H9 (cell line): ENCODE results near the gene RPL10A. TPM values are rescaled to one million over a fixed set of nuclear protein-coding genes. Genes with fewer than 3 reads are reported as not detected.

ENCODE experiments used
- DNase-seq: peaks from one replicate; pipeline ENCODE4 v3.0.0-alpha.2; 2017
- H2AFZ ChIP-seq: one replicate; pipeline ENCODE4 v1.6.1; 2013; ENCODE audit warnings: mild to moderate bottlenecking, low read length, control low read depth, moderate library complexity
- H2AK5ac ChIP-seq: 2 replicates; pipeline ENCODE4 v1.6.1; 2013; ENCODE audit warnings: low read length, control low read depth, mixed read lengths; ENCODE audit not compliant: insufficient read length
- H2BK120ac ChIP-seq: one replicate; pipeline ENCODE4 v1.6.1; 2013; ENCODE audit warnings: low read depth, mild to moderate bottlenecking, low read length, control low read depth, inconsistent platforms; ENCODE audit not compliant: poor library complexity, severe bottlenecking
- H2BK12ac ChIP-seq: 2 replicates; pipeline ENCODE4 v1.6.1; 2013; ENCODE audit warnings: low read length, control low read depth, mixed read lengths, low read depth; ENCODE audit not compliant: insufficient read length
- H2BK15ac ChIP-seq: 2 replicates; pipeline ENCODE4 v1.6.1; 2013; ENCODE audit warnings: low read depth, low read length, control low read depth
- H2BK20ac ChIP-seq: one replicate; pipeline ENCODE4 v1.6.1; 2013; ENCODE audit warnings: low read depth, mild to moderate bottlenecking, low read length, control low read depth, inconsistent platforms; ENCODE audit not compliant: poor library complexity, severe bottlenecking
- H2BK5ac ChIP-seq: 2 replicates; pipeline ENCODE4 v1.6.1; 2013; ENCODE audit warnings: low read length, control low read depth, mixed read lengths; ENCODE audit not compliant: insufficient read length
- H3K14ac ChIP-seq: 2 replicates; pipeline ENCODE4 v1.6.1; 2013; ENCODE audit warnings: low read length, control low read depth; ENCODE audit not compliant: insufficient read depth
- H3K18ac ChIP-seq: 2 replicates; pipeline ENCODE4 v1.6.1; 2013; ENCODE audit warnings: low read depth, mild to moderate bottlenecking, mixed read lengths, low read length, control low read depth; ENCODE audit not compliant: insufficient read length
- H3K23ac ChIP-seq: 2 replicates; pipeline ENCODE4 v1.6.1; 2013; ENCODE audit warnings: low read length, control low read depth, mixed read lengths, low read depth; ENCODE audit not compliant: insufficient read length
- H3K23me2 ChIP-seq: 2 replicates; pipeline ENCODE4 v1.6.1; 2013; ENCODE audit warnings: low read depth, mild to moderate bottlenecking, mixed read lengths, low read length, control low read depth; ENCODE audit not compliant: insufficient read length, poor library complexity, severe bottlenecking
- H3K27ac ChIP-seq: 2 replicates; pipeline ENCODE4 v1.5.1; 2013; ENCODE audit warnings: low read length, control low read depth, mixed read lengths, low read depth; ENCODE audit not compliant: insufficient read length
- H3K27me3 ChIP-seq: 2 replicates; pipeline ENCODE4 v1.6.1; 2013; ENCODE audit warnings: low read length, control low read depth, inconsistent platforms; ENCODE audit not compliant: insufficient read depth
- H3K4ac ChIP-seq: 2 replicates; pipeline ENCODE4 v1.6.1; 2013; ENCODE audit warnings: low read depth, mild to moderate bottlenecking, control low read depth, inconsistent platforms, low read length, moderate library complexity
- H3K4me1 ChIP-seq: 2 replicates; pipeline ENCODE4 v1.6.1; 2013; ENCODE audit warnings: low read length, control low read depth, inconsistent platforms; ENCODE audit not compliant: insufficient read depth
- H3K4me2 ChIP-seq: 2 replicates; pipeline ENCODE4 v1.6.1; 2013; ENCODE audit warnings: low read length, control low read depth, mixed read lengths; ENCODE audit not compliant: insufficient read length, insufficient read depth
- H3K56ac ChIP-seq: 2 replicates; pipeline ENCODE4 v1.6.1; 2013; ENCODE audit warnings: low read depth, mild to moderate bottlenecking, mixed read lengths, low read length, control low read depth; ENCODE audit not compliant: insufficient read length
- H3K79me1 ChIP-seq: 2 replicates; pipeline ENCODE4 v1.6.1; 2013; ENCODE audit warnings: low read depth, mild to moderate bottlenecking, moderate library complexity, low read length, control low read depth, inconsistent platforms; ENCODE audit not compliant: insufficient read depth, poor library complexity, severe bottlenecking
- H3K79me2 ChIP-seq: 2 replicates; pipeline ENCODE4 v1.6.1; 2013; ENCODE audit warnings: low read length, control low read depth, inconsistent platforms; ENCODE audit not compliant: insufficient read depth
- H3K9ac ChIP-seq: 2 replicates; pipeline ENCODE4 v1.6.1; 2013; ENCODE audit warnings: low read length, control low read depth, mixed read lengths; ENCODE audit not compliant: insufficient read length; ENCODE audit errors: extremely low read depth
- H3K9me3 ChIP-seq: one replicate; pipeline ENCODE4 v1.6.1; 2013; ENCODE audit warnings: low read depth, low read length, inconsistent platforms; ENCODE audit not compliant: control insufficient read depth
- H3T11ph ChIP-seq: one replicate; pipeline ENCODE4 v1.6.1; 2013; ENCODE audit warnings: mild to moderate bottlenecking, low read length, control low read depth, inconsistent platforms
- H4K20me1 ChIP-seq: one replicate; pipeline ENCODE4 v1.6.1; 2013; ENCODE audit not compliant: control insufficient read depth, insufficient read length, insufficient read depth
- H4K5ac ChIP-seq: 2 replicates; pipeline ENCODE4 v1.6.1; 2013; ENCODE audit warnings: low read depth, mild to moderate bottlenecking, mixed read lengths, low read length, control low read depth; ENCODE audit not compliant: insufficient read length
- H4K8ac ChIP-seq: replicated peaks from 2 replicates; pipeline ENCODE4 v1.6.1; 2013; ENCODE audit warnings: low read length, control low read depth, mixed read lengths, low read depth; ENCODE audit not compliant: insufficient read length
- H4K91ac ChIP-seq: 2 replicates; pipeline ENCODE4 v1.6.1; 2013; ENCODE audit warnings: low read depth, mild to moderate bottlenecking, moderate library complexity, mixed read lengths, low read length, control low read depth; ENCODE audit not compliant: insufficient read length
- H3K27ac Mint-ChIP-seq, 3 experiments: 2 replicates in 2 of 3; 3 replicates in 1 of 3; pipeline ENCODE4 v1.8.0; 2020 to 2021; ENCODE audit warnings: mixed read lengths in 3 of 3, mild to moderate bottlenecking in 1 of 3, moderate library complexity in 1 of 3
- H3K27me3 Mint-ChIP-seq: 2 replicates; pipeline ENCODE4 v1.8.0; 2021; ENCODE audit warnings: low read depth, mild to moderate bottlenecking, moderate library complexity, mixed read lengths
- H3K36me3 Mint-ChIP-seq, 3 experiments: 2 replicates in 2 of 3; 3 replicates in 1 of 3; pipeline ENCODE4 v1.8.0; 2020 to 2021; ENCODE audit warnings: low read depth in 3 of 3, mixed read lengths in 3 of 3; ENCODE audit not compliant: insufficient read depth in 1 of 3
- H3K4me1 Mint-ChIP-seq, 2 experiments: 2 replicates each; pipeline ENCODE4 v1.8.0; 2020; ENCODE audit warnings: mixed read lengths in 2 of 2
- H3K4me3 Mint-ChIP-seq, 2 experiments: 2 replicates in 1 of 2; 3 replicates in 1 of 2; pipeline ENCODE4 v1.8.0; 2020 to 2021; ENCODE audit warnings: mild to moderate bottlenecking in 2 of 2, mixed read lengths in 2 of 2, moderate library complexity in 1 of 2
- H3K9me3 Mint-ChIP-seq, 2 experiments: 2 replicates in 1 of 2; 3 replicates in 1 of 2; pipeline ENCODE4 v1.8.0; 2020; ENCODE audit warnings: mild to moderate bottlenecking in 2 of 2, mixed read lengths in 2 of 2, moderate library complexity in 1 of 2
- WGBS: extraction: QIAGEN DNeasy Blood & Tissue Kit; methylation state at CpG from one replicate; pipeline ENCODE4 v1.1.7; 2013; ENCODE audit warnings: missing lambda C conversion rate, low lambda C conversion rate, mixed read lengths; ENCODE audit not compliant: insufficient read length; ENCODE audit errors: extremely low coverage; 5-methylcytosine and 5-hydroxymethylcytosine counted together
- total RNA-seq: library from RNA; stranded (reverse); gene quantifications from 2 replicates; pipeline ENCODE4 v1.2.1, GENCODE V29; 2021
- TF ChIP-seq, protein P1 (sequence below): fragments of 200-600 bp; sonication (generic); conservative IDR thresholded peaks from 3 replicates; pipeline ENCODE4 v1.8.0; 2021; ENCODE audit warnings: antibody characterized with exemption, mild to moderate bottlenecking

RPL10A gene
- total RNA-seq, 1 experiment from 2014 or later = 1,830 TPM

DNA sequence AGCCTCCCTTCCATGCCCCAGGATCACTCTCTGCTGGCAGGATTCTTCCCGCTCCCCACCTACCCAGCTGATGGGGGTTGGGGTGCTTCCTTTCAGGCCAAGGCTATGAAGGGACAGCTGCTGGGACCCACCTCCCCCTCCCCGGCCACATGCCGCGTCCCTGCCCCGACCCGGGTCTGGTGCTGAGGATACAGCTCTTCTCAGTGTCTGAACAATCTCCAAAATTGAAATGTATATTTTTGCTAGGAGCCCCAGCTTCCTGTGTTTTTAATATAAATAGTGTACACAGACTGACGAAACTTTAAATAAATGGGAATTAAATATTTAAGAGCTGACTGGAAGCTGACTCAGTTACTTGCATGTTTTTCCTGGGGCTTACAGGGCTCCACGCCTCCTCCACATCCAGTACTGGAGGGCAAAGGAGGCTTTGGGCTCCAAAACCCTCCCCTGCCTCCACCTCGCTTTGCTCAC is 40.3 kb upstream of the RPL10A start:
- Mint-ChIP-seq H3K36me3 (peaks cover 20 to 29% (median 22%) of the 10 kb centered on the region in 3 experiments), H3K27ac (peak overlapping the region; percentile 64 to 85 (median 68); a peak in 3 of 7 replicates), H3K9me3 (peaks cover 8 to 11% of the 10 kb centered on the region in 2 experiments; a peak in 4 of 5 replicates), H3K4me1 (peaks cover 21 to 41% of the 10 kb centered on the region in 2 experiments), H3K27me3 (no peaks in the 10 kb centered on the region; the same call in 1 of the 2 replicates), H3K4me3 (no peak overlapping the region; a peak in 1 of 5 replicates)
- H4K8ac ChIP-seq = no peak overlapping the region
- H3K56ac ChIP-seq = no peak overlapping the region
- H2BK20ac ChIP-seq = no peak overlapping the region
- H3K27me3 ChIP-seq = no peaks in the 10 kb centered on the region
- H3K79me1 ChIP-seq = no peaks in the 10 kb centered on the region
- no CpG with 5 or more reads among the region's 9 CpGs for WGBS
- no peak overlapping the region for H3K14ac ChIP-seq
- no peaks in the 10 kb centered on the region for H3K23me2 ChIP-seq
- no peak for DNase-seq
- H4K20me1 ChIP-seq = no peaks in the 10 kb centered on the region
- no peak overlapping the region for H3K4me2 ChIP-seq
- peak overlapping the region; percentile 21 for H3K18ac ChIP-seq
- H3T11ph ChIP-seq = no peak overlapping the region
- peaks cover 8% of the 10 kb centered on the region; the same call in 1 of the 2 replicates for H3K4me1 ChIP-seq
- TF ChIP-seq, protein P1, sequence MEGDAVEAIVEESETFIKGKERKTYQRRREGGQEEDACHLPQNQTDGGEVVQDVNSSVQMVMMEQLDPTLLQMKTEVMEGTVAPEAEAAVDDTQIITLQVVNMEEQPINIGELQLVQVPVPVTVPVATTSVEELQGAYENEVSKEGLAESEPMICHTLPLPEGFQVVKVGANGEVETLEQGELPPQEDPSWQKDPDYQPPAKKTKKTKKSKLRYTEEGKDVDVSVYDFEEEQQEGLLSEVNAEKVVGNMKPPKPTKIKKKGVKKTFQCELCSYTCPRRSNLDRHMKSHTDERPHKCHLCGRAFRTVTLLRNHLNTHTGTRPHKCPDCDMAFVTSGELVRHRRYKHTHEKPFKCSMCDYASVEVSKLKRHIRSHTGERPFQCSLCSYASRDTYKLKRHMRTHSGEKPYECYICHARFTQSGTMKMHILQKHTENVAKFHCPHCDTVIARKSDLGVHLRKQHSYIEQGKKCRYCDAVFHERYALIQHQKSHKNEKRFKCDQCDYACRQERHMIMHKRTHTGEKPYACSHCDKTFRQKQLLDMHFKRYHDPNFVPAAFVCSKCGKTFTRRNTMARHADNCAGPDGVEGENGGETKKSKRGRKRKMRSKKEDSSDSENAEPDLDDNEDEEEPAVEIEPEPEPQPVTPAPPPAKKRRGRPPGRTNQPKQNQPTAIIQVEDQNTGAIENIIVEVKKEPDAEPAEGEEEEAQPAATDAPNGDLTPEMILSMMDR = no peak
- no peak overlapping the region for H2BK5ac ChIP-seq
- H2AK5ac ChIP-seq = no peak overlapping the region
- no peak overlapping the region for H3K23ac ChIP-seq
- no peak overlapping the region for H3K27ac ChIP-seq
- H2BK120ac ChIP-seq = no peak overlapping the region
- H4K5ac ChIP-seq = no peak overlapping the region
- H3K4ac ChIP-seq = no peak overlapping the region
- H2BK15ac ChIP-seq = no peak overlapping the region
- H3K79me2 ChIP-seq = no peaks in the 10 kb centered on the region
- no peak overlapping the region for H2AFZ ChIP-seq
- H4K91ac ChIP-seq = no peak overlapping the region
- H2BK12ac ChIP-seq = no peak overlapping the region
- no peak overlapping the region for H3K9ac ChIP-seq
- peaks cover 5% of the 10 kb centered on the region for H3K9me3 ChIP-seq
